ENCODE data around the gene DCAF15.
A peak's percentile ranks its signal among the peaks of the same experiment; 100 is the strongest.
"Not testable (repeated sequence)": the region's sequence is repeated elsewhere in the genome, so short reads cannot be mapped to it uniquely, and the experiment has no call there.

DCAF15 gene

DNA sequence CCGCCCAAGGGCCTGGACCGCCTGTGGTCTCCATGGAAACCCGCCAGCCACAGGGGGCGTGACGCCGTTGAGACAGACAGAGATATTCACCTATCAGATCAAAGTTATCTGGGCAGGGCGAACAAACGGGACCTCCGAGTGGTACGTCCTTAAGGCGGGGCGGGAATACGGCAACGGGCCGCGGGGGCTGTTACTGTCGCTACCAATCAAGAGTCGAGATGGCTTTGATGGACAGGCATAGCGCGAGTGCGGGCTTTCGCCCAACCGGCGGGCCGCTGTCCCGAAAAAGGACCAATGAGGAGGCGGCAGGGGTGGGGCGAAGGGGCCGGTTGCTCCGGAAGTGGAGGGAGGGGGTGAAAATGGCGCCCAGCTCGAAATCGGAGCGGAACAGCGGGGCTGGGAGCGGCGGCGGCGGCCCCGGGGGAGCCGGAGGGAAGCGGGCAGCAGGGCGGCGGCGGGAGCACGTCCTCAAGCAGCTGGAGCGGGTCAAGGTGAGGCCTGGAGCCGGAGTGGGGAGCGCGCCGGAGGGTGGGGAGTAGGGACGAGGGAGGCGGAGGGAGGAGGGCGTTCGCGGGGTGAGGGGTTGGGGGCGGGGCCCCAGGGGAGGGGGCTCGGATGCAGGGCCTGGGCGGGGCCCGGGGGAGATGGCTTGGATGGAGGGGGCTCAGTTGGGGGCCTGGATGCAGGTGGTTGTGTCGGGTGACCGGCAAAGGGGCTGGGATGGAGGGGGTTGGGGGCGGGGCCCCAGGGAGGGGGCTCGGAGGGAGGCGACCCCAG lies at the start of gene DCAF15:
Gene DCAF15 (plus strand): TSS at position 356 of the 777 bp plus-strand sequence. CDS start 4 bp downstream, at position 360.
- DNase-seq: peak; percentile 100

- peak; percentile 97 for DNase-seq
Observed at GRCh38 chr19:13902993-13903555, 49.2 kb upstream of the DCAF15 start.

- DNase-seq: peak; percentile 100
Observed at GRCh38 chr19:13905634-13906520, 46.4 kb upstream of the DCAF15 start, which contains the start of the genes BRME1 and CC2D1A. Gene BRME1 (minus strand): TSS chr19:13906117. CDS start chr19:13904892, 1,225 bp downstream. Gene CC2D1A (plus strand): TSS chr19:13906201. CDS start chr19:13906442, 241 bp downstream.

DNA sequence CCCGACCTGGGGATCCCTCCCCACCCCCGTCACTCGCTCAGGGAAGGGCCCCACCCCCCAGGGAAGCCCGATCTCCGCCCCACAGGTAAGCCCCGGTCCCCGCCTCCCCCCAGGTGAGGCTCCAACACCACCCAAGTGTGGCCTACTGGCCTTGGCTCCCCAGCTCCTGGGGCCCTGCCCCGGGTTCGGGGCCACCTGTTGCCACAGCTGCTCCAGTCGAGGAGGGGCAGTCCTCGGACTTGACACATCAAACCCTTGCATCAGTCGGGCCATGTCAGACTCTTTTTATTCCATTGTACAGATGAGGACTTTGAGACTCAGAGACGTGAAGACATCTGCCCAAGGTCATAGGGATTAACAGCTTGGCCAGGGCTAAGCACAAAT lies 45.8 kb upstream of the DCAF15 start:
- DNase-seq: peak; percentile 78

DNA sequence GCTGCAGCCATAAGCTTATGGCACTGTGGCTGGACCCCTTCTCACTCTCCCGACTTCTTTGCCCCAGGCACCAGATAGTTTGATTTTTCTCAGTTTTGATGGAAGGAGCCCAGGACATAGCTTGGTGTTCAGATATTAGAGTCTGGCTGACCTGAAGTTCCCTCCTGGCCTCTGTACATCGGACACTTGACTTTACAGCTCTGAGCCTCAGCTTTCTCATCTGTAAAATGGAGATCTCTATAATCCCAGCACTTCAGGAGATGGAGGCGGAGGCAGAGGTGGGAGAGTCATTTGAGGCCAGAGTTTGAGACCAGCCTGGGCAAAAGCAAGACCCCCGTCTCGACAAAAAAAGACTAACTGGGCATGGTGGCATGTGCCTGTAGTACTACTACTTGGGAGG lies 45.4 kb upstream of the DCAF15 start:
- no peak for DNase-seq

- DNase-seq: no peak
Observed at GRCh38 chr19:13908674-13909073, 43.6 kb upstream of the DCAF15 start.

DNA sequence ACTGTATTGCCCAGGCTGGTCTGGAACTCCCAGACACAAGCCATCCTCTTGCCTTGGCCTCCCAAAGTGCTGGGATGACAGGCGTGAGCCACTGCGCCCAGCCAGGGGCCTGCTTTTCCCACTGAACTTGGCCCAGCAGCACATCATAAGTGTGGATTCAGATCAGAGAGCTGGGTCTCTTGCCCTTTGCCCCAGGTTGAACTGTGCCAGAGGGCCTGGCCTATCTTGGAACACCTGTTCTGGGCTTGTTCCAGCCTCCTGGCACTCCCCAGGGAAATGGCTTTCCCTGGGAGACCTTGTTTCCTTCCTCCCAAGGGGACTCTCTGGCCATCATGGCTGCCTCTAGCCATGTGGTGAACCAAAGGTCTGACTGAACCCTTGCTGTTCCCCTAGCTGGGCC lies 42.9 kb upstream of the DCAF15 start:
- no peak for DNase-seq

DNA sequence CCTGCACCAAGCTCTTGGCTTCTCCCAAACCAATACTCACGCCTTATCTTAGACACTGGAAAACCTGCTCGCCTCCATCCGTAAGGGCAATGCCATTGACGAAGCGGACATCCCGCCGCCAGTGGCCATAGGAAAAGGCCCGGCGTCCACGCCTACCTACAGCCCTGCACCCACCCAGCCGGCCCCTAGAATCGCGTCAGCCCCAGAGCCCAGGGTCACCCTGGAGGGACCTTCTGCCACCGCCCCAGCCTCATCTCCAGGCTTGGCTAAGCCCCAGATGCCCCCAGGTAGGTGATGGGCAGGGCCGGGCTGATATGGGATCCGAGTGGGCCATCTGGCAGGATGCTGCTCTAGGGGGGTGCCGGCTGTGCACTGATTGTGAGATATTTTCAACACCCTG lies 39.0 kb upstream of the DCAF15 start:
- DNase-seq: no peak

GRCh38 chr19:13914777-13915176 lies 37.5 kb upstream of the DCAF15 start:
- DNase-seq: no peak

DNA sequence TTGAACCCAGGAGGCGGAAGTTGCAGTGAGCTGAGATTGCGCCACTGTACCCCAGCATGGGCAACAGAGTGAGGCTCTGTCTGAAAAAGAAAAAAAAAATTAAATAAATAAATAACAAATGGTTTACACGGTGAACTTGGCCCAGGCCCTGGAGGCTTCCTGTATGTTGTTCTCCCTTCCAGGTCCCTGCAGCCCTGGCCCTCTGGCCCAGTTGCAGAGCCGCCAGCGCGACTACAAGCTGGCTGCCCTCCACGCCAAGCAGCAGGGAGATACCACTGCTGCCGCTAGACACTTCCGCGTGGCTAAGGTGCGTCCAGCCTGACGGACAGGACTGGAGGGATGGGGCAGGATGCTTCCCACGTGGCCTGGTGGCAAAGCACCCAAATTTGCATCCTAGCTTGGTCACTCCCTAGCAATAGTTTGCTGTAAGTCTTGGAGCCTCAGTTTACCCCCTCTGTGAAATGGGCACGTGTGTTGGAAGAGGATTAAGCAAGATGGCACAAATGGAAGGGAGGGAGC lies 34.4 kb upstream of the DCAF15 start:
- no peak for DNase-seq

DNA sequence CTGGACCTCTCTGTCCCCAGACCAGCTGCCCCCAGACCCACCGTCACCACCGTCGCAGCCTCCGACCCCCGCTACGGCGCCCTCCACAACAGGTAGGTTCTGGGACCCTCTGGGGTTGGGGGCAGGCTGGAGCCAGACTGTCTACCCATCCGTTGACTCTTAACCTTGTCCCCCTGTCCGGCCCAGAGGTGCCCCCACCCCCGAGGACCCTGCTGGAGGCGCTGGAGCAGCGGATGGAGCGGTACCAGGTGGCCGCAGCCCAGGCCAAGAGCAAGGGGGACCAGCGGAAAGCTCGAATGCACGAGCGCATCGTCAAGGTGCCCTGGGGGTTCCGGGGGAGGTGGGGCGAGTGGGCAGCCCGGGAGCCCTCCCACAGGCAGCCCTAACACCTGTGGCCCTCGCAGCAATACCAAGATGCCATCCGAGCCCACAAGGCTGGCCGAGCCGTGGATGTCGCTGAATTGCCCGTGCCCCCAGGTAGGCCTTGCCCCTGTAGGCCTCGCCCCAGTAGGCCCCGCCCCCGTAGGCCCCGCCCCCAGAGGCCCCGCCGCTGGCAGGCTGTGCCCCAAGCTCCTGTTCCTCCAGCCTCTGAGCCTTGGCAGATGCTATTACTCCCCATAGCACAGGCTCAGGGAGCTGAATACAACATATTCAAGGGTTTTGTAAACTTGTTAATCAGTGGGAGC lies 33.4 kb upstream of the DCAF15 start:
- no peak for DNase-seq

GRCh38 chr19:13920524-13920923 lies 31.8 kb upstream of the DCAF15 start:
- no peak for DNase-seq

GRCh38 chr19:13920940-13921747 lies 31.2 kb upstream of the DCAF15 start:
- DNase-seq: peak; percentile 96

DNA sequence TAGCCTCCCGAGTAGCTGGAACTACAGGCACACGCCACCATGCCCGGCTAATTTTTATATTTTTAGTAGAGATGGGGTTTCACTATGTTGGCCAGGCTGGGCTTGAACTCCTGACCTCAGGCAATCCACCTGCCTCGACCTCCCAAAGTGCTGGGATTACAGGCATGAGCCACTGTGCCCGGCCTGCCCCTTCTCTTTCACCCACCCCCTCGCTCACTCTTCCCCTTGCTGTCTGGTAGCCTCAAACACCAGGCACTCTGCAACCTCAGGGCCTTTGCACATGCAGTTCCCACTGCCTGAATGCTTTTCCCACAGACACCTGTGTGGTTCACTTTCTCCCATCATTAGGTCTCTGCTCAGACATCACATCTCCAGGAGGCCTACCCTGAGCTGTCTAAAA lies 30.2 kb upstream of the DCAF15 start:
- not testable (repeated sequence) for DNase-seq

- DNase-seq: no peak
Observed at GRCh38 chr19:13923194-13923987, 28.9 kb upstream of the DCAF15 start.

DNA sequence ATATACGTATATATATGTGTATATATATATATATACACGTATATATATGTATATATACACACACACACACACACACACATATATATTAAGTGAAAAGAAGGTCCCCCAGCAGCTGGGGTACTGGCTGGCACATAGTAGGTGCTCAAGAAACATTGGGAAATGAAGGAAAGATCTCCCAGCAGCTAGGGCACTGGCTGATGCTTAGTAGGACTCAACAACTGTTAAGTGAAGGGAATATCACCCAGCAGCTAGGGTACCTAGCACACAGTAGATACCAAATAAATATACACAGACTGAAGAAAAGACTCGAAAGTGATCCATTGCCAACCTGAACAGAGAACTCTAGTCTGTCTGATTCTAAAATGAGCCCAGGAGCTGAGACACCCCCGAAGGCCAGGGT lies 26.3 kb upstream of the DCAF15 start:
- DNase-seq: no peak

DNA sequence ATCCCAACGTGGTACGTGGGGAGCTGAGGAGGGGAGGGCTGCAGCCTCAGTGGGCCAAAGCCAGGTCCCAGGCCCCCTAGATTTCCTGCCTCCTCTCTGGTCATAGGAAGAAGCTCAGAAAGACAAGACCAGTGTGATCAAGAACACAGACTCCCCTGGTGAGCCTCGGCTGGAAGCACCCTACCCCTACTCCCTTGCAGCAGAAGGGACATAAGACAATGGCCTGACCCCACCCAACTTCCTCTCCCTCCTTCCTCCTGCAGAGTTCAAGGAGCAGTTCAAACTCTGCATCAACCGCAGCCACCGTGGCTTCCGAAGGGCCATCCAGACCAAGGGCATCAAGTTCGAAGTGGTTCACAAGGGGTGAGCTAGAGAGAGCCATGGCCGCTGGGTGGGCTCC lies 25.6 kb upstream of the DCAF15 start:
- no peak for DNase-seq

GRCh38 chr19:13929340-13929739 lies 23.0 kb upstream of the DCAF15 start:
- no peak for DNase-seq

DNA sequence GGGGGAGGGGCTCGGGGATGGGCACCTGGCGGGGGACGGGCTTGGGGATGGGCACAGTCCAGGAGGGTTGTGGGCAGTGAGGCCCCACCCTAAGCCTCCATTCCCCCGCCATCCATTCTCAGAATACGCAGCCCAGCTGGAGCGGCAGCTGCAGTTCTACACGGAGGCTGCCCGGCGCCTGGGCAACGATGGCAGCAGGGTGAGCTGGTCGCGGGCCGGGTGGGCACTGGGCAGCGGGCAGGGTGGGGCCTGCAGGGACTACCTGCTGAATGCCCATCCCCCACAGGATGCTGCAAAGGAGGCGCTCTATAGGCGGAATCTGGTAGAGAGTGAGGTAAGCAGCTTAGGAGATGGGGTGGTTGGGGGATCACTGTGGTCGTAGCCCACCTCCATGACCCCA lies 22.4 kb upstream of the DCAF15 start:
- no peak for DNase-seq

DNA sequence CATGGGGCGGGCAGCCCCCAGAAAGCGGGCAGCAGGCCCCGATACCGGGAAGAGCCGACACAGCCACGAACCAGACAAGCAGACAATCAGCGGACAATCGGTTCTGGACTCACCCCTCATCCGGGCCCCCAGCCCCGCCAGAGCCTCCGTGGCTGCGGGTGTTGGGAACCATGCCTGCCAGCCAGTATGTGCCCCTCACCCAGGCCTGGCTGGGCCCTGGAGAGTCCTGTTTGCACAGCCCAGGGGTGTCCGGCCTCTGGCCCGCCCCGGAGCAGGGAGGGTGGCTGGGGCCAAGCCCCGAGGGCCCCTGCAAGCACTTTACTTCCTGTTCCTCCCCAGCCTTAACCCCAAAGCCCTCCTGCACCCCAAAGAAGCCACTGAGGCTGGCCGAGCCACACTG lies 21.9 kb upstream of the DCAF15 start:
- no peak for DNase-seq
